ENCODE data around the gene SLC5A6. TPM values are rescaled to one million over a fixed set of nuclear protein-coding genes. Genes with fewer than 3 reads are reported as not detected.
A peak's percentile ranks its signal among the peaks of the same experiment; 100 is the strongest.

The SLC5A6 gene
- total and polyA plus RNA-seq, 2 of the 8 experiments (the other 6 are each of a cell fraction or from before 2014, with no cell fraction given): 118 to 183 TPM

DNA sequence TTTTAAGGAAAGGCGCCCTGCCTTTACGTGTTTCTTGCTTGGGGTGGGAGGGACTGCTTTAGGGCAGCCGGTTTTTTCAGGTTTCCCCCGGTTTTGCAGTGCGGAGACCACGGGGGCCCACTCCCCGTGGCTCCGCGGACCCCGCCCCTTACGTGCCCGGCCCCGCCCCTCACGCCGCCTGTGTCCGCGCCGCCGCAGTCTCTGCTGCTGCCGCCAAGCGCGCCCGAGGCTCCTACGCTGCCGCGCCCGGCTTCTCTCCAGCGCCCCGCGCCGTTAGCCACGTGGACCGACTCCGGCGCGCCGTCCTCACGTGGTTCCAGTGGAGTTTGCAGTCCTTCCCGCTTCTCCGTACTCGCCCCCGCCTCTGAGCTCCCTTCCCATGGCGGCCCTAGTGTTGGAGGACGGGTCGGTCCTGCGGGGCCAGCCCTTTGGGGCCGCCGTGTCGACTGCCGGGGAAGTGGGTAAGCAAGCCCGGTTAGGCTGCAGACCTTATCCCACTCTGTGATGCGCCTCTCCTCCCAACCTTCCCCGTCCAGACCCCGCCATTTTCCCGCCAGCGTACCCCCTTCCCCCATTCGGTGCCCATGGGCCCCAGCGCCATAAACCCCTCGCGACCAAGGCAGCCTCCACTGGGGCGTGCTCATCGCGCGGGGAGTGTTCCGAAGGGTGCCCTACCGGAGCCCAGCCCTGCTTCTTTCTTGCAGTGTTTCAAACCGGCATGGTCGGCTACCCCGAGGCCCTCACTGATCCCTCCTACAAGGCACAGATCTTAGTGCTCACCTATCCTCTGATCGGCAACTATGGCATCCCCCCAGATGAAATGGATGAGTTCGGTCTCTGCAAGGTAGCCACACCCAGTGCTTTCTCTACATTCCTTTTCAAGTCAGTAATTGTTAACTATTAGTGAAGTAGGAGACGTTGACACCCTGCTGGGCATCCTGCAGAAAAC lies 5.4 kb upstream of the SLC5A6 start, which contains the start of gene CAD (continued):
- TF ChIP-seq RNF2 (IDR thresholded peaks at IDR 0.05; ENCODE audit: borderline replicate concordance, low read depth, low read length, missing control alignments, poor library complexity, severe bottlenecking): no peak
- TF ChIP-seq SIX5 (IDR thresholded peaks at IDR 0.05; ENCODE audit: low read depth, low read length): no peak
- peak; percentile 100 for TF ChIP-seq MAX (IDR thresholded peaks at IDR 0.05)
- peak; percentile 84 for TF ChIP-seq TBP (IDR thresholded peaks at IDR 0.05; ENCODE audit: low read depth, low read length)
- TF ChIP-seq, protein P1, sequence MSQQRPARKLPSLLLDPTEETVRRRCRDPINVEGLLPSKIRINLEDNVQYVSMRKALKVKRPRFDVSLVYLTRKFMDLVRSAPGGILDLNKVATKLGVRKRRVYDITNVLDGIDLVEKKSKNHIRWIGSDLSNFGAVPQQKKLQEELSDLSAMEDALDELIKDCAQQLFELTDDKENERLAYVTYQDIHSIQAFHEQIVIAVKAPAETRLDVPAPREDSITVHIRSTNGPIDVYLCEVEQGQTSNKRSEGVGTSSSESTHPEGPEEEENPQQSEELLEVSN (IDR thresholded peaks at IDR 0.05): peak; percentile 97
- peak; percentile 83; the same call in 1 of the 2 replicates for TF ChIP-seq POLR2AphosphoS5 (IDR thresholded peaks at IDR 0.05; ENCODE audit: low read depth, low read length)
- TF ChIP-seq RFX5 (IDR thresholded peaks at IDR 0.05; ENCODE audit: borderline replicate concordance, low read depth, low read length): no peak
- TF ChIP-seq FOSL1 (IDR thresholded peaks at IDR 0.05; ENCODE audit: insufficient read depth, low read depth, low read length): no peak
- TF ChIP-seq NANOG (IDR thresholded peaks at IDR 0.05; ENCODE audit: insufficient read depth, low read depth, low read length, poor library complexity, severe bottlenecking): peak; percentile 1
- TF ChIP-seq TEAD4 (IDR thresholded peaks at IDR 0.05; ENCODE audit: low read depth, low read length): peak; percentile 30; the same call in 1 of the 2 replicates
- no peak for TF ChIP-seq SP2 (IDR thresholded peaks at IDR 0.05; ENCODE audit: low read length)
- peak; percentile 77 for TF ChIP-seq CREB1 (IDR thresholded peaks at IDR 0.05)
- TF ChIP-seq BCL11A (IDR thresholded peaks at IDR 0.05; ENCODE audit: low read depth in 2 of 2, low read length in 2 of 2): no peak
- no peak for TF ChIP-seq RAD21 (IDR thresholded peaks at IDR 0.05 in 1 of 2, conservative IDR thresholded peaks at IDR 0.05 in 1 of 2; ENCODE audit: low read depth in 2 of 2, low read length in 2 of 2)
- TF ChIP-seq CTBP2 (IDR thresholded peaks at IDR 0.05; ENCODE audit: borderline replicate concordance, insufficient read depth, insufficient read length, low read length): no peak
- no peak for TF ChIP-seq NRF1 (IDR thresholded peaks at IDR 0.05; ENCODE audit: low read depth, low read length)
- TF ChIP-seq JUND (IDR thresholded peaks at IDR 0.05; ENCODE audit: low read length): no peak
- TF ChIP-seq TAF1 (IDR thresholded peaks at IDR 0.05; ENCODE audit: low read depth, low read length): peak; percentile 78
- TF ChIP-seq RBBP5 (IDR thresholded peaks at IDR 0.05; ENCODE audit: borderline replicate concordance, low read depth, low read length): peak; percentile 69; the same call in 1 of the 2 replicates
- no peak for TF ChIP-seq EP300 (IDR thresholded peaks at IDR 0.05; ENCODE audit: borderline replicate concordance in 1 of 2, low read depth in 2 of 2, low read length in 2 of 2)
- TF ChIP-seq, protein P2, sequence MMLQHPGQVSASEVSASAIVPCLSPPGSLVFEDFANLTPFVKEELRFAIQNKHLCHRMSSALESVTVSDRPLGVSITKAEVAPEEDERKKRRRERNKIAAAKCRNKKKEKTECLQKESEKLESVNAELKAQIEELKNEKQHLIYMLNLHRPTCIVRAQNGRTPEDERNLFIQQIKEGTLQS (IDR thresholded peaks at IDR 0.05; ENCODE audit: insufficient read depth, low read depth, low read length): 0 out of 2 replicates have a peak, but pooled peaks have one; percentile 30
